ENCODE results near the gene COL9A3.

The COL9A3 gene

DNA sequence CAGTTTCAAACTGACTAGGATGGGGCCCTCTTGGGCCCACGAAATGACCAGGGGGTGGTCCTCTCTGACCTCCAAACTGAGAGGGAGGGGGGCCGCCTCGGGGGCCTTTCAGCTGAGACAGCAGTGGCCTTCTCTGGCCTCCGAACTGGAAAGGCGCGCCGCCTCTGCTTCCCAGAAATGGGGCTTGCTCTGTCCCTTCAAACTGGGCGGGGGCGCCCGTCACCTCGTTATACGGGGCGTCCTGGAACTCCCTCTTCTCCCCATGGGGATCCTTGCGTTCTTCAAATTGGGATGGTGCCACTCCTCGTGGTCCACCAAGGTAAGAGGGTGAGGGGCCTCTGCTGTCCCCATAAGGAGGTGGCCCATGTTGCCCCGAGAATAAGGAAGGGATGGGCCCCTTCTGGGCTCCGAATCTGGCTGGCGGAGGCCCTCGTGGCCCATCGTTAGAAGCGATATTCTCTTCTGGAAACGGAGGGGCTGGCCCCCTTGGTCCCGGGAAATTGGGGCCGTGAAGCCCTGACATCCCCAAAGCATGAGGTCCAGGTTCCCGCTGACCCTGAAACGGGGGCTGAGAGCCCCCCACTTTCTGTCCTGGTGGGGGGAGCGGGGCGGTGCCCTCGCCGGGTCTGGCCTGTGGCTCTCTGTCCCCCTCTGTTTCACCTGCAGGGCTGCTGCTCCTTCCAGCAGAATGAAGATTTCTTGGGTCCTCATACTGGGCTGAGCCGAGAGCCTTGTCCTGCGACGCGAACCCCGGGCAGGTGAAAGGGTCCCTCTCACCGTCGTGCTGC is 63.5 kb downstream of the COL9A3 start:
- DNase-seq (ENCODE audit: low spot score): no peak

DNA sequence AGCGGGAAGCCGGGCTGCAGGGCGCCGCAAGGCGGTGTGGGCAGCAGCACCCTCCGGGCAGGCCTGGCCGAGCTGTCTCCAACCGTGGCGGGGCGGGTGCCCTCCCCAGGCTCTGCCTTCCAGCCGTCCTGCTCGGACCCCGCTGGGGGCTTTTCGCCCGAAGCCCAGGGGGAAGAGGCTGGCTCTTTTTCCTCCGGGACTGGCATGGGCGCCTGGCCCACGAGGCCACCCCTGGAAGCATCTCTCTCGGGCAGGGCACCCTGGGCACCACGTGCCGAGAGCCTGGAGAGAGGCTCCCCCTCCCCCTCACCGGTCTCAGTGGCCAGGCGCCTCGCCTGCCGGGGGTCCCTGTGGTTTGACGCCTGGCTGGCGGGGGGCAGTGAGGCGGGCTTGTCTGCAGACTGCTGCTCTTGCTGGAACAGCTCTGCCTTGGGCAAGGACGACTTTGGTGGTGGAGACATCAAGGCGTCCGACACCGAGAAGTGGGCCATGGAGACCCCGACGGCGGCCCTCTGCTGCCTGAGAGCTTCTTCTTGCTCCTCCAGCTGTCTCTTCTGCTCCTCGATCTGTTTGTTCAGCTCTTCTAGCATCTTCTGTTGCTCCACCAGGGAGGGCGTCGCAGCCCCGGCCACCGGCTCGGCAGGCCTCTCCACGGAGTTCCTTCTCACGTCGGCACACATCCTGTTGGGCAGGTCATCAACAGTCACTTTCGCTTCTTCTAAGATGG is 64.2 kb downstream of the COL9A3 start:
- DNase-seq (ENCODE audit: low spot score): no peak

DNA sequence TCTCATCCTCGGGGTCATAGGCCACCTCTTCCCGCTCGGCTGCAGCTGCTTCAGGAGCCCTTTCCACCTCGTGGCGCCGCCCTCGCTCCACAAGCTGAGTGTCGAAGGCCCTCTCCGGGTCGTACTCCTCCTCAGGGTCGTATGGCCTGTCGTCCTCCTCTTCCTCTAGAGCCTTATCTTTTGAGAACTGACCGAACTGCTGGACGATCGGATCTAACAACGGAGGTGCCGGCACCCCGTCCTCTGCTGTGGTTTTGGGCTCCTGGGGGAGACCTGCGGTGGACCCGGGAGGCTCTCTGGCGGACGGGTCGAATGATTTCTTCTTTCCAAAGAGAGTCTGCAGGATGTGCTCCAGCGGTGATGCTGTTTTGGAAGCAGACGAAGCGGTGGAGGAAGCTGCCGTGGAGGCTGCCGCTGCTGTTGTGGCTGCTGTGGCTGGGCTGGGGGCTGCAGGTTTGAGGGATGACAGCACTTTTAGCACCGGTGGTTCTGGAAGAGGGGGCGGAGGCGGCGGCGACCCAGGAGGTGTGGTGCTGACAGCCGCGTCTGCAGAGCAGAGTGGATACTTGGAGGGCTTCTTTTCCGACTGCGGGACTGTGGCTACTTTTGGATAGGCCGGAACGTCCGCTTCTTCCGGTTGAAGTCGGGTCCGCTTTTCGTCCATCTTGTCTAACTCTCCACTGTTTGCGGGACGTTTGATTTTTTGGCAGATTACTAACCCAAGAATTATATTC is 65.0 kb downstream of the COL9A3 start:
- no peak for DNase-seq (ENCODE audit: low spot score)

DNA sequence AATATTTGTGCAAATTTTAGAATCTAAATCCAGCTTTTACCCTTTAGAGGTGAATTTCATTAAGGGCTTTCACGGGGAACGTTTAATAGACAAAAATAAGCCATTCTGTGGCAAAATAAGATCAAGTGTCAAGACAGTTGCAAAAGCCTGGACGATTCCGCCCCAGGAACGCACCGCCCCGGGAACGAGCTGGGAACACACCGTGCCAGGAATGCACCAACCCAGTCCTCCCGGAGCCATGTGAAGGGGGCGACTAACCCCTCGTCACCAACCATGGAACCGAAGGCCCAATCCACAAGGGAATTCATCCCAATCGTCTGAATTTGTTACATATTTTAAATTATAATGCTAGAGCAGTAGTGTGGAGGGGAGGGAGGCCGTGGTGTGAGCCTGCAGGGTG is 65.6 kb downstream of the COL9A3 start:
- DNase-seq (ENCODE audit: low spot score): no peak

DNA sequence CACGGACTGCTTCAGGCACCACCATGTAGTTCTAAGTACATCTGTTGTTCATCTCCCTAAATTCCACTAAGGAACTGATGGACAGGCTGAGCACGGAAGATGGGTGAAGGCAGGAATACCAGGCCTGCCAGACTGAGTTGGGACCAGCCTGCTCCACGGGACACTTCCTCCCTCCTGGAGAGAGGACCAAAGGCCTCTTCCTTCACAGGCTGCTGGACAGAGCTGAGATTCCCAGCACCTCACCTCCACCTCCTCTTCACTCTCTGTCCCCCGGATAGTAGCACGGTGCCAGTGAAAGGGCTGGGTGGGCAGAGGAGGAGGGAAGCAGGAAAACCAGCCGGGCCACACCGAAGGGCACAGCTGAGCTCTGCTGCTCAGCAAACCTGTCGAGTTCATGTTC is 67.7 kb downstream of the COL9A3 start:
- no peak for DNase-seq (ENCODE audit: low spot score)

DNA sequence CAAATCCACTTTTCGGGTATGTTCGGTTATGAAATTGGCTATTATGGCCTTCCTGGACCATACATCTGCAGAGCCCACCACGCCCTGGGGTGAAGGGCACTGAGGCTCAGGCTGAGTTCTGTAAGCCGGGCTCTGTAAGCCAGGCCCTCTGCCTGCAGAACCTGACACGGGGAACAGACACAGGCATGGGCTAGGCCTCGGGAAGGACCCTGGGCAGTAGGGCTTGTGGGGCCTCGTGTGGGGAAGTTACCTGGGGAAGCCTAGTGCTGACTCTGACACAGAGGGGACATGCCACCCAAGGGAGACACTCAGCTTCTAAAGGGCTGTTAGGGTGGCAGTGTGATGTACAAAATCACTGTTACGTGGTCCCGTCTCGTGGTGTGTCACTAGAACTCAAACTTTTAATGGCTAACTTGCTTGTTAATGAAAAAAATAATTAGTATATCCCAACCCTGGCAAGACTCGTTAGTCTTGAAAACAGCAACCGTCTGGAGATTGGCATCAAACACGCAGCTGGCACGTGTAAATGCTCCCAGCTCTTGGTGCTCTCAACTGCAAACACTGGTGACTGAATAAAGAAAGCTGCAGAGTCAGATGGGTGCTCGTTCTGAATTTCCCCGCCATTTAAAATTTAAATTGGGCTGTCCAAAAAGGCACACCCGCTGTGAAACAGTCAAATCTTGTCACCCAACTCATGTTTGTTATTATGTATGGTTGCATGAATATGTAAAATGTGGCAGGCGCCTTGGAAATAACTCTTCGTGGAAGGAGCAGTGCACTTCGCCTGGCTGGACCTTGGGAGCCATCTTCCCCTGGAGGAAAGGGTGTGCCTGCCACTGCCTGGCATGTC is 68.4 kb downstream of the COL9A3 start:
- no peak for DNase-seq (ENCODE audit: low spot score)

DNA sequence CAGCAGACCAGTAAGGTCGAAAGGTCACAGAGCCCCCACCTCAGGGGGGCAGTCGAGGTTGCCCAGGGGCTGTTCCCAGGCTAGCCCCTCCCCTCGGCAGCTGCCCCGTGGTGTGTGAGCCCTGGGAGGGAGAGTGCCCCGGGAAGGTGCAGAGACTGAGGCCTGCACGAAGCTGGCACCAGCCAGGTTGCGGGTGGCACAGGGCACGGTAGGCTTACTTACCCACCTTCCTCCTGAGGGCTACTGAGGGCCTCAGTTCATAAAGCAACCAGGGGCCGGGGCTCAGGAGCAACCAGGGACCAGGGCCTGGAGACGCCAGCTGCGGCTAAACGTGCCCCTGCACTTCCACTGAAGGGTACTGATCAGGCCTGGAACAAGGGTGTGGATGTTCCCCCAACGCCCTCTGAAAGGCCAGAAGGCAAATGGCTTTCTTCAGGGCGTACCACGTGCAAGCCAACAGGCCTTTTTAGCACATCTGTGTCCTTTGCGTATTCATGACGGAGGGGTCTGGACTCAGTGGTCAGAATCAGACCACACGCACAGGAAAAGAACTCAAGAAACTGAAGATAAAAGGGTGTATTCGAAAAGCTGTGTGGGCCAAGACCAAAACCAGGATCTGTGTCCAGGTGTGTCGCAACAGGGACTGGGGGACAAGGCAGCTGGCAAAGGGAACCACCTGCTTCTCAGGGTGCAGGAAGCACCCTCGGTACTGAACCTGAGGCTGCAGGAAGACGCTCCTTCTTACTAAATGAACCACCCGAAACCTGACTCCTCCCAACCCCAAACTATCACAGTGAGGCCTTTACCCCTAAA is 69.3 kb downstream of the COL9A3 start:
- DNase-seq (ENCODE audit: low spot score): no peak

DNA sequence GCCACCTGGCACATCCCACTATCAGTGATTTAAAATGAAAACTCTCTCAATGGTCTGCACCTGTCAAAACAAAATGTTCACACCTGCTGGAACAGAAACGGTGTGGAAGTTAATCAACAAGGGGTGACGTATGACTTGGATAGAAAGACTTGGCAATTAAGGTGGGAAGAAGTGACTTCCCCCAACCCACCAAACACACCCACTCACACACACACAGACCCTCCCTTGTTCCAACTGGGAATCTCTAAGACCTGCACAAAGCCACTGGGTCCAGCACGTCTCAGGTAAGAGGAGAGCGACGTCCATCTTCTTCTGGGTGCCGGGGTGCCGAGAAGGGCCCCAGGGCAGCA is 69.8 kb downstream of the COL9A3 start:
- no peak for DNase-seq (ENCODE audit: low spot score)

DNA sequence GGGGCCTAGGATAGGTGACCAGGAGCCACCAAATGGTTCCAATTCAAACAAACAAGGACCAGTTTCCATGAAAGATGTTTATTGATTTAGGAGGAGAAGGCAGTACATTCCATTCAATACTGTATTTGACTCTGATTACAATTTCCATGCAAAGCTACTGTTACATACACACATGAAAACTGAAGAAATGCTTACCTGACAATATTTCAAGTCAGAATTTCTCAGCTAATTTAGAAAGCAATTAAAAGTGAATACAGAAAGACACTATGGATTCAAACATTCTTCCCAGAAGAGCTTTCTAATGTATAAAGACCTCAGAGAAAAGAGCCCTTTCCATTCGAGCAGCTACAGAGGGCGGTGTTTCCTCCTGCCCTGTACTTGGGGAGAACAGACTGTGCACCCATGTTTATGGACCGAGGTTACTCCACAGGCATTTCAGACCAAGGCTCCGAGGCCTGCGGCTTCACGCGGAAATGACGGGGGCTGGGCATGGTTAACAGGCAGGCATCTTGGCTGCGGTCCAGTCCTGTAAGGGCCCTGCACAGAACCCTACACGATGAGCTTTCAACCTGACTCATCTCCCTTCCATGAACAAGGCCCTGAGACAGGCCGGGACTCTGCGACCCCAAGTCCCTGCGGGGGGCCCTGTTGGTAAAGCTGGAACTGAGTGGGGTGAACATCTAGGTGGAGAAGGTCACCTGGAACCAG is 70.5 kb downstream of the COL9A3 start:
- DNase-seq (ENCODE audit: low spot score): no peak

DNA sequence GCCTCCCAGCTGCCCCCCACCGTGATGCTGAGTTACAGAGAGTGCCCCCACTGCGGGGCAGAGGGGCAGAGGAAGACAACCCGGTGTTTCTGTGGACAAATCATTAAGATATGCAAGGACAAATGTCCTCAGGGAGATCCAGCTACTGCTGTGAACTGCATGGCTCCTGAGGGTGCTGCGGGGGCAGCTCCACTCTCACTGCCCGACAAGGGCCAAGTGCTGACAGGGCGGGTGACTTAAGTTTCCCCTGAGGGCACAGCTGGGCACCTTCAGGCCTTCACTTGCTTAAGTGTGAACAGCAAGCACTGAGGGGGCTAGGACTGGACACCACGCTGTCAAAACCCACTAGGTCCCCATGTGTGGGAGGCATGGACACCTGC is 71.0 kb downstream of the COL9A3 start:
- DNase-seq (ENCODE audit: low spot score): no peak

DNA sequence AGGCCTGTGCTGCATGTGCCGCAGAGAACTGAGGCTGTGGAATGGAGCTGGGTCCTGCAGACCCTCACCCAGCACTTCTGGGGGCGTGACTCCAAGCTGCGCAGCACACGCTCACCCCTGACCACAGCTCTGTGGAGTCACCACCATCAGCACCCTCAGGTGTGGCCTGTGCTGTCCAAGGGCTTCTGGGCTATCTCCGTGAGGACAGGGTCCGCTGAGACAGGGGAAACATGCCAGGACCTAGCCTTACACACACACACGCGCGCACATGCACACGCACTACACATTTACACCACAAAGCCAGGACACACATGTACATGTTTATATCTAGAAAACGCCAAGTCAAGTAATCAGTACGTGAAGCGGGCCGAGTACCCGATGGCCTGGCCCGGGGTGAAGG is 71.6 kb downstream of the COL9A3 start:
- DNase-seq (ENCODE audit: low spot score): no peak

DNA sequence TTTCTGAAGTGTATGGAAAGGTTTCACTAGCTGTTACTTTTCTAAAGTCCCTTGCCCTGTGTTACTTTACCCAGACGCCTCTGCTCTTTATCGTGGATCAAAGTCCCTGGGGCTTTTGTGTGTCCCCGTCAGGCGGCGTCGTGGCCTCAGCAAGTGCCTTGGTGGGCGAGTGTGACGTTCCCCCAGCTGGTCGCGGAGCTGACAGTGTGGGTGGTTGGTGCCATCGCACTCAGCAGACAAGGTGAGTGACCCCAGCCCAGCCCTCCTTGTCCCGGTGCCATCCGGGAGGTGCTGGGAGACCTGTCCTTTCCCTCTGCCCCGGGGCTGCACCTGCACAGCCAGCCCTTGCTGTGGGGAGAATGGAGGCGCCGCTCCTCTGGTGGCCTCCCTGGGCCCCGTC is 72.1 kb downstream of the COL9A3 start:
- DNase-seq (ENCODE audit: low spot score): no peak

DNA sequence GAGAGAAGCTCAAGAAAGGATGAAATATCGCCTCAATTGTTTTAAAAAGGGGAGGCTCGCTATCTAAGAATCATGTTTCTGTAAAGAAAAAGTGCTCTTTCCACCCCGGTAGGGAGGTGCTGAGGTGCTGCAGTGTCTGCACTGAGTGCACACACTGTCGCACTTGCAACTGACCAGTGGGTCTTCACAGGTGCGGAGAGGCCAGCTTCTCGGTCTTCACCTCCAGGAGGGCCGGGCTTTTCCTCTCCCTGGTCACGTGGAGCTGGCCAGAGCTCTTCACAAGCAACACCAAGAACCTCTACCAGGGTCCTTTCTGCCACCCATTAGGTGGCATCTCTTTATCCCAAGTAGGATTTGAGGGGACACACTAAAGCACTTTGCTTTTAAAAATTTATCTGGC is 72.6 kb downstream of the COL9A3 start:
- no peak for DNase-seq (ENCODE audit: low spot score)

DNA sequence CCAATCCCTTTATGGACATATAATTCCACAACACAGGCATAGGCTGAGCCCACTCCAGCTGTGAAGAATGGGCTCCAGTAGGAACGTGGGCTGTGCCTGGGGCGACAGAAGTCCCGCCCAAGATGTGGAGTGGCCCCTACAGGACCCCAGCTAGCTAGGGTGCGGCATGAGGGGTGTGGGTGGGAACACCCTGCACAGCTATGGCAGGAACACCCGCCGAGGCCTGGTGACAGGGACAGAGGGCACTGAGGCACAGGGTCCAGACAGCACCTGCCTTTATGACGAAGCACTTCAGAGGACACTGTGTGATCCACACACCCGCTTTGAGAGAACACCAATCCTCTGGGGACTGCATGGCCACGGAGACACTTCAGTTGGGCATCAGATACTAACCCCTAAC is 73.0 kb downstream of the COL9A3 start:
- DNase-seq (ENCODE audit: low spot score): no peak

DNA sequence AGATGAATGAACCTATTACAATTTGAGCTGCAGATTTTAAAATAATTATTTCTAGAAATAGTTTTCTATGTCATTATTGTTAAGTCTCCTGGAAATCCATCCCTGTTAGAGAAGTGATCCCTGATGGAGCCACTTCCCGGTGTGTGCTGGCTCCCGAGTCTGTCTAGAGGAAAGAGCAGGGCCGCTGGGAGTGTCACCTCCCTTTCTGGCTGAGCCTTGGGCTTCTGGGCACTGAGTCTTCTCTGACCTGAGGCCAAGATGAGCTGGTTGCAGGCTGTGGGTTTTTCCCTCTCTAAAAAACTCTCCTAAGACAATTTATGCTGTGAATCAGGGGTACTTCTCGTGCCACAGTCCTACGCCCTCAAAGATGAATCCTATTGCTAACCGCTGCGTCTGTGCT is 73.6 kb downstream of the COL9A3 start:
- DNase-seq (ENCODE audit: low spot score): no peak
